ENCODE measurements around the gene DMRTC2. TPM values are rescaled to one million over a fixed set of nuclear protein-coding genes. Genes with fewer than 3 reads are reported as not detected.

DMRTC2 gene
- total and polyA plus RNA-seq, 2 of the 13 experiments (the other 11 are each of a cell fraction or from before 2014, with no cell fraction given), result not detected

DNA sequence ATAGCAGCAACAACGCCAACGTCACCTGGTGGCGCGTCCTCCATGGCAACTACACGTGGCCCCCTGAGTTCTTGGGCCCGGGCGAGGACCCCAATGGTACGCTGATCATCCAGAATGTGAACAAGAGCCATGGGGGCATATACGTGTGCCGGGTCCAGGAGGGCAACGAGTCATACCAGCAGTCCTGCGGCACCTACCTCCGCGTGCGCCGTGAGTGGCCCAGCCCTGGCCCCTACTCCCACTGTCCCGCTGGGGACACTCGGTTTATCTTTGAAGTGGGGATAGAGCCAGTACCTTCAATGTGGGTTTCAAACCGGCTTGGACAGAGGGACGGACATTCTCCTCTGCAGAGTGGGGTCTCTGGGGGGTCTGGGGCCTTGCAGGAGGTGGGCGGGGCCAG lies 34.2 kb downstream of the DMRTC2 start:
- H2AFZ ChIP-seq (ENCODE audit: low read length), result no peak overlapping the region
- H3K4me1 ChIP-seq (ENCODE audit: insufficient read depth, low read length), result peaks cover 35% of the 10 kb centered on the region
- DNase-seq (ENCODE audit: low spot score) (no peak), ATAC-seq (no peak), FAIRE-seq (no peak)
- H3K9ac ChIP-seq (ENCODE audit: insufficient read depth, low read depth, low read length), result no peak overlapping the region
- 41% methylated on average over 9 of the region's 21 CpGs for WGBS (ENCODE audit: low lambda C conversion rate)
- CTCF ChIA-PET (ENCODE audit: low intra/inter-chr PET ratio, low total read pairs), result no interaction called here
- no TSS peak for BruUV-seq (replicated peaks)
- no peaks in the 10 kb centered on the region for H3K79me2 ChIP-seq (ENCODE audit: insufficient read depth, low read length)
- no peaks in the 10 kb centered on the region for H4K20me1 ChIP-seq (ENCODE audit: insufficient read depth, low read length)
- TF ChIP-seq TMF1 (CRISPR knock-in tag; IDR thresholded peaks at IDR 0.05; ENCODE audit: low read depth), result no peak
- no peak for TF ChIP-seq DNMT1 (CRISPR knock-in tag; IDR thresholded peaks at IDR 0.05)
- TF ChIP-seq HMG20A (CRISPR knock-in tag; IDR thresholded peaks at IDR 0.05; ENCODE audit: borderline replicate concordance), result no peak
- TF ChIP-seq, protein P1, sequence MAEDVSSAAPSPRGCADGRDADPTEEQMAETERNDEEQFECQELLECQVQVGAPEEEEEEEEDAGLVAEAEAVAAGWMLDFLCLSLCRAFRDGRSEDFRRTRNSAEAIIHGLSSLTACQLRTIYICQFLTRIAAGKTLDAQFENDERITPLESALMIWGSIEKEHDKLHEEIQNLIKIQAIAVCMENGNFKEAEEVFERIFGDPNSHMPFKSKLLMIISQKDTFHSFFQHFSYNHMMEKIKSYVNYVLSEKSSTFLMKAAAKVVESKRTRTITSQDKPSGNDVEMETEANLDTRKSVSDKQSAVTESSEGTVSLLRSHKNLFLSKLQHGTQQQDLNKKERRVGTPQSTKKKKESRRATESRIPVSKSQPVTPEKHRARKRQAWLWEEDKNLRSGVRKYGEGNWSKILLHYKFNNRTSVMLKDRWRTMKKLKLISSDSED (CRISPR knock-in tag; IDR thresholded peaks at IDR 0.05), result no peak
- TF ChIP-seq MAZ (IDR thresholded peaks at IDR 0.05; ENCODE audit: borderline replicate concordance, low read depth, low read length), result no peak
- TF ChIP-seq MAZ (CRISPR knock-in tag; IDR thresholded peaks at IDR 0.05; ENCODE audit: low read depth), result no peak
- TF ChIP-seq ZNF569 (CRISPR knock-in tag; IDR thresholded peaks at IDR 0.05; ENCODE audit: borderline replicate concordance), result no peak
- TF ChIP-seq, protein P2, sequence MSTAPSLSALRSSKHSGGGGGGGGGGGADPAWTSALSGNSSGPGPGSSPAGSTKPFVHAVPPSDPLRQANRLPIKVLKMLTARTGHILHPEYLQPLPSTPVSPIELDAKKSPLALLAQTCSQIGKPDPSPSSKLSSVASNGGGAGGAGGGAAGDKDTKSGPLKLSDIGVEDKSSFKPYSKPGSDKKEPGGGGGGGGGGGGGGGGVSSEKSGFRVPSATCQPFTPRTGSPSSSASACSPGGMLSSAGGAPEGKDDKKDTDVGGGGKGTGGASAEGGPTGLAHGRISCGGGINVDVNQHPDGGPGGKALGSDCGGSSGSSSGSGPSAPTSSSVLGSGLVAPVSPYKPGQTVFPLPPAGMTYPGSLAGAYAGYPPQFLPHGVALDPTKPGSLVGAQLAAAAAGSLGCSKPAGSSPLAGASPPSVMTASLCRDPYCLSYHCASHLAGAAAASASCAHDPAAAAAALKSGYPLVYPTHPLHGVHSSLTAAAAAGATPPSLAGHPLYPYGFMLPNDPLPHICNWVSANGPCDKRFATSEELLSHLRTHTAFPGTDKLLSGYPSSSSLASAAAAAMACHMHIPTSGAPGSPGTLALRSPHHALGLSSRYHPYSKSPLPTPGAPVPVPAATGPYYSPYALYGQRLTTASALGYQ (CRISPR knock-in tag; IDR thresholded peaks at IDR 0.05), result no peak
- TF ChIP-seq SOX13 (IDR thresholded peaks at IDR 0.05), result no peak
- TF ChIP-seq SOX13 (CRISPR knock-in tag; conservative IDR thresholded peaks at IDR 0.05 in 1 of 2, IDR thresholded peaks at IDR 0.05 in 1 of 2), result no peak
- no peak for TF ChIP-seq TCF7 (IDR thresholded peaks at IDR 0.05; ENCODE audit: low read depth)
- no peak for TF ChIP-seq ZNF549 (CRISPR knock-in tag; IDR thresholded peaks at IDR 0.05)
- TF ChIP-seq ZFP36L1 (CRISPR knock-in tag; IDR thresholded peaks at IDR 0.05), result no peak
- TF ChIP-seq ZNF296 (CRISPR knock-in tag; conservative IDR thresholded peaks at IDR 0.05), result no peak
- no peak for TF ChIP-seq PHF5A (CRISPR knock-in tag; IDR thresholded peaks at IDR 0.05; ENCODE audit: low read depth, unreplicated experiment)
- TF ChIP-seq KDM5B (CRISPR knock-in tag; IDR thresholded peaks at IDR 0.05; ENCODE audit: borderline replicate concordance), result no peak
- no peak for TF ChIP-seq FLYWCH1 (CRISPR knock-in tag; IDR thresholded peaks at IDR 0.05)
- TF ChIP-seq, protein P3, sequence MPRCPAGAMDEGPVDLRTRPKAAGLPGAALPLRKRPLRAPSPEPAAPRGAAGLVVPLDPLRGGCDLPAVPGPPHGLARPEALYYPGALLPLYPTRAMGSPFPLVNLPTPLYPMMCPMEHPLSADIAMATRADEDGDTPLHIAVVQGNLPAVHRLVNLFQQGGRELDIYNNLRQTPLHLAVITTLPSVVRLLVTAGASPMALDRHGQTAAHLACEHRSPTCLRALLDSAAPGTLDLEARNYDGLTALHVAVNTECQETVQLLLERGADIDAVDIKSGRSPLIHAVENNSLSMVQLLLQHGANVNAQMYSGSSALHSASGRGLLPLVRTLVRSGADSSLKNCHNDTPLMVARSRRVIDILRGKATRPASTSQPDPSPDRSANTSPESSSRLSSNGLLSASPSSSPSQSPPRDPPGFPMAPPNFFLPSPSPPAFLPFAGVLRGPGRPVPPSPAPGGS (CRISPR knock-in tag; IDR thresholded peaks at IDR 0.05), result no peak
- no peak for TF ChIP-seq SP2 (CRISPR knock-in tag; IDR thresholded peaks at IDR 0.05)
- intact Hi-C loops (cut with micrococcal nuclease; ENCODE audit: unreplicated experiment) (no loop called here), in situ Hi-C loops (cut with HindIII; ENCODE audit: extremely low pct_ligation_motif_present, low pct_unique_long_range_greater_than_20kb) (no loop called here)
- no peaks in the 10 kb centered on the region for H3K9me3 ChIP-seq (ENCODE audit: low read length)
- H3K27ac ChIP-seq (ENCODE audit: extremely low read length, insufficient read depth, low read length), result no peak overlapping the region
- no peak overlapping the region for H3K4me2 ChIP-seq (ENCODE audit: low read depth, low read length)
- no peaks in the 10 kb centered on the region for H3K36me3 ChIP-seq (replicated peaks in 1 of 2; ENCODE audit: control insufficient read depth in 1 of 2, insufficient read depth in 2 of 2, low read length in 2 of 2)
- POLR2A ChIA-PET, result no interaction called here
- peaks cover 1 to 6% of the 10 kb centered on the region in 2 experiments; a peak in 3 of 5 replicates for H3K27me3 ChIP-seq (ENCODE audit: control insufficient read depth in 1 of 2, insufficient read depth in 2 of 2, low read length in 2 of 2)
- H3K4me3 ChIP-seq (replicated peaks in 1 of 3; ENCODE audit: insufficient read depth in 1 of 3, low read depth in 2 of 3, low read length in 3 of 3), result no peak overlapping the region
